ENCODE measurements around the gene NCKAP5.
"Not testable (repeated sequence)": the region's sequence is repeated elsewhere in the genome, so short reads cannot be mapped to it uniquely, and the experiment has no call there.

Gene NCKAP5

DNA sequence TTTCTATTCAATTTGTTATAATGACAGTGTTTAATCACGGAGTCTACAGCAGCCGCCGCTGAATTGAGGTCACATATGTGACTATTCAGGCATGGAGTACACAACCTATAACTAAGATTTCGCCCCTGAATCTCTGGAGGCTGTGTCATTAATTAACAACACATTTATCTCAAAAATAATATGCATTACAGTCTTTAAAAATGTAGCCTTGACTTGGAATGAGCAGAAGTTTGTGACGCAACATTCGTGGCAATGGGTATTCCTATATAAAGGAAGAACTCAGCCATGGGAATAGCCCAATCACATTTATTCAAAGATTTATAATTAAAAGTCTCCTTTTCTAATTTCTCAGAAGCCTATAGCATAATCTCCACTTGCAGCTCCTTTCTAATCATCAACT is 837.7 kb downstream of the NCKAP5 start:
- H3K27ac ChIP-seq = no peak overlapping the region
- DNase-seq (ENCODE audit: low read depth, low spot score) = no peak

DNA sequence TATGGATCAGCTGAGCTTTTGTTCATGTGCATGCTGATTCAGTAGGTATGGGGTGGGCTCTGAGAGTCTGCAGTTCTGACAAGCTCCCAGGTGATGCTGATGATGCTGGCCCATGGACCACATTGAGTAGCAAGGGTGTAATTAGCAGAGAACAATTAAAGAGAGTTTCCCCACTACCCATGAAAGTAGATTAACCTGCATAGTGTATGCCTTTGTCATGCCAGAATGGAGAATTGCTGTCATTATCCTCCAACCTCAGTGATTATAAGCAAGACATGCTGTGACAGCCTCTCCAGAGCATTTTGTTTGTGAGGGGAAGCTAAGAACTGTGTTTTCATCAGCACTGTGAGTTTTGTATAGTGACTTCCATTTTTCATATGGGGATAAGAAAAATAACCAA is 838.7 kb downstream of the NCKAP5 start:
- no peak overlapping the region for H3K27ac ChIP-seq

DNA sequence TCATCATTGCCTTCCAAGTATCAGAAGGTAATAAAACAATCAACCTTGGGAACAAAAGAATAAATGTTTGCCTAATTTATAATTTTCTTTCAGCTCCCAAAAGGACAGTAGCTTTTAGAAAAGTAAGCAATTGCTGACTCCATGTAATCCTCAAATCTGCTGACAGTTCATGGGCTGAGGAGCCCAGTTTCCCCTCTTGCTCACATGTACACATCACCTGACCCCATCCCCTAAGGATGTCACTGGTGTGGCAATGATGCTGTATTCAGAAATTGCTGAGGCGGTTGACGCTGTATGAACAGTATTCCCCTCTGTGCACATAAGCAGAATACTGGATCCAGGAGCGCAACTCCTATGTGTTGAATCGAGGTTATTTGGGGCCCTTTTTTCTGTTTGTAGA is 842.1 kb downstream of the NCKAP5 start:
- no peak overlapping the region for H3K27ac ChIP-seq
- no peak for DNase-seq (ENCODE audit: low read depth, low spot score)

More for the DNA sequence above, 838.7 kb downstream of the NCKAP5 start:
- no peak for DNase-seq (ENCODE audit: low read depth, low spot score)

DNA sequence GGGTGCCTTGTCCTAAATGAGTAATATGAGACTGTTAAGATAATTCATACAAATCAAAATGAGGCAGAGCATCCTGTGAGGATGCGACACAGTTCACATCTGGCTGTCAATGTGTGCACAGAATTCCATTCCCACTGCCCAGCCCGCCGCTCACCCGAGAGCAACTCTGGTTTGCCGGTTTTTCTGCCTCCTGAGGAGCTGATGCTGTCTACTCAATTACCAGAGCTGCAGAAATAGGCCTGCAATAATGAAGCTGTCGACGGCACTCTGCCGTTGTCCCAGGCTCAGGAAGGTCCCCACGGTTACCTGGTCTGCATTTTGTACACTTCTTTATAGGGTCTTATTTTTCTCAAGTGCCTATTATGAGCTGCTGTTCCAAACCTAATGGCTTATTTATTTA is 842.5 kb downstream of the NCKAP5 start:
- DNase-seq (ENCODE audit: low read depth, low spot score) = no peak
- H3K27ac ChIP-seq = no peak overlapping the region

DNA sequence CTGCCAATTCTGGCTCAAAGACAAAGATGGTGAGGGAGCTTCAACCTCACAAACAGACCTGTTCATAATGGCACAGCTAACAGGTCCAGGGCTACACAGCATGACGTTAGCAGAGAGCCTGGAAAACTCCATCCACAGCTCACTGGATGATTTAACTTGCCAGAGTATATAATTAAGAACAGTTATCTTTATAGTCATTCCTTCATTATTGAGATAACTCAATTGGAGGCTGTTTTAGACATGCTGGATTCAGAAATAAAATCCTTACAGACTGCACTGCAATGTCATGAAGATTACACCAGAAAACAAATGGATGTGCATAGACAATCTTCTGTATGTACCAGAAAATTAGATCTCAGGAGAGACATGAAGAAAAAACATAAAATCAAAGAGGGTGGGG is 843.1 kb downstream of the NCKAP5 start:
- H3K27ac ChIP-seq = no peak overlapping the region
- no peak for DNase-seq (ENCODE audit: low read depth, low spot score)

DNA sequence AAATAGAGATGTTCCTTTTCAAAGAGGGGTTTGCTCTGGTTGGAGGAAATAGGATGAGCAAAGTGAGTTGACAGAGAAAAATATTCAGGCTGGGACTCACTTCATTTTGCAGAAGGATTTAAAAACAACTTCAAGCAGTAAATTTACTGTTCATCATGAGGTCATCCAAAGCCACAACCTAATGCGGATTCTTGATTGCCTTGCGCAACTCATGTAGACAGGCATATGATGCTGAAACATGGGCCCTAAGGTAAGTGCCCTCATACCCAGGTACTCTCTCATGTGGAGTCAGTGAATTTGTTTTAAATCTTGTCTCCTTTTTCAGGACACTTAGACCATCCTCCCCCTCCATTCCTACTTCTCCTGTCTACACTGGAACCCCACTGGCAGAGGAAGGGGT is 846.3 kb downstream of the NCKAP5 start:
- H3K27ac ChIP-seq = no peak overlapping the region
- DNase-seq (ENCODE audit: low read depth, low spot score) = no peak

DNA sequence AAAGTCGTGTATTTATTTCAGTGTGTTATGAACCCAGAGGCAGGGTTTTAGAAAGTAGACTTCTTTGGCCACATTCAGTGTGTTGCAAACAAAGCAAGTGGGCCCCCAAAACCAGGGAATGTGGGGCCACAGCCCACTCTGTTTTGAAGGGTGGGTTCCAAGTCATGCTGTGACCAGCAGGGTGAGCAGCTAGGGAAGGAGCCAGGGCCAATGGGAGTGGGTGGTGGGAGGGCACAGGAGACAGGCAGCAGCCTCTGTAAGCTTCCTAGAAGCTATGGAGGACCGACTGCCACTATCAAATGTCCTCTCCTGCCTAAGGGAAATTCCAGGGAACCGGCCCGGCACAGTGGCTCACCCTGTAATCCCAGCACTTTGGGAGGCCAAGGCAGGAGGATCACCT is 847.9 kb downstream of the NCKAP5 start:
- DNase-seq (ENCODE audit: low read depth, low spot score) = no peak

DNA sequence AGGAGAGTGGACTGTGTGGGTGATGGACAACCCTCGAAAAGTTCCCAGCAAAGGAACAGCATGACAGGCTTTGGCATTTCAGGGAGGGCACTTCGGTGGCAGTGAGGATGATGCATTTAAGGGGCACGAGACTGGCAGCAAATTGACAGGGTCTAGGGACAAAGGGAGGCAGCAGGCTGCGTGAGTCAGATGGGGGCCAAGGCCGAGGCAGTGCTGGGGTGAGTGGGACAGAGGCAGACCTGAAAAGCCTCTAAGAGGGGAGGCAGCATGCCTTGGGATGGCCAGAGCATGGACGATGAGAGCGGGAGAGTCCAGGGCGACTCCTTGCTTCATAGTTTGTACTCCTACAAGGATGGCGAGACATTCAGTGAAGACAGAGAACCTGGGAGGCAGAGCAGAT is 848.8 kb downstream of the NCKAP5 start:
- no peak for DNase-seq (ENCODE audit: low read depth, low spot score)
- no peak overlapping the region for H3K27ac ChIP-seq

More for the DNA sequence above, 847.9 kb downstream of the NCKAP5 start:
- no peak overlapping the region for H3K27ac ChIP-seq

DNA sequence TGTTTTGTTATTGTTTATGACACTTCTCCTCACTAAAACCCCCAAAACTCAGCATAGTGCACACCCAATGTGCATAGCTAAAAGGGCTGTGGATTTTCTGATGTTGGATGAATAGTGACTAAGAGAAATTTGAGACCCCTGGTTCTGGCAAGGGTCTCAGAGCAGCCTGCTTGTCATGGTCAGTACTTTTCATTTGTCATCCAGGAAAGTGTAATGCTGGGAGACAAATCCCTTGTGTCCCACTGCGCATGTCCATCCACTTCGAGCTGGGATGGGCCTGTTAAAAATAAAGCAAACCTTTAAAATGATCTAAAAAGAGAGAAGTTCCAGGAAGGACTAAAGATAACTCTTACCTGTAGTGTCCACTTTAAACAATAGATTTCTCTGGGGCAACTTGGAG is 851.3 kb downstream of the NCKAP5 start:
- no peak for DNase-seq (ENCODE audit: low read depth, low spot score)
- no peak overlapping the region for H3K27ac ChIP-seq

DNA sequence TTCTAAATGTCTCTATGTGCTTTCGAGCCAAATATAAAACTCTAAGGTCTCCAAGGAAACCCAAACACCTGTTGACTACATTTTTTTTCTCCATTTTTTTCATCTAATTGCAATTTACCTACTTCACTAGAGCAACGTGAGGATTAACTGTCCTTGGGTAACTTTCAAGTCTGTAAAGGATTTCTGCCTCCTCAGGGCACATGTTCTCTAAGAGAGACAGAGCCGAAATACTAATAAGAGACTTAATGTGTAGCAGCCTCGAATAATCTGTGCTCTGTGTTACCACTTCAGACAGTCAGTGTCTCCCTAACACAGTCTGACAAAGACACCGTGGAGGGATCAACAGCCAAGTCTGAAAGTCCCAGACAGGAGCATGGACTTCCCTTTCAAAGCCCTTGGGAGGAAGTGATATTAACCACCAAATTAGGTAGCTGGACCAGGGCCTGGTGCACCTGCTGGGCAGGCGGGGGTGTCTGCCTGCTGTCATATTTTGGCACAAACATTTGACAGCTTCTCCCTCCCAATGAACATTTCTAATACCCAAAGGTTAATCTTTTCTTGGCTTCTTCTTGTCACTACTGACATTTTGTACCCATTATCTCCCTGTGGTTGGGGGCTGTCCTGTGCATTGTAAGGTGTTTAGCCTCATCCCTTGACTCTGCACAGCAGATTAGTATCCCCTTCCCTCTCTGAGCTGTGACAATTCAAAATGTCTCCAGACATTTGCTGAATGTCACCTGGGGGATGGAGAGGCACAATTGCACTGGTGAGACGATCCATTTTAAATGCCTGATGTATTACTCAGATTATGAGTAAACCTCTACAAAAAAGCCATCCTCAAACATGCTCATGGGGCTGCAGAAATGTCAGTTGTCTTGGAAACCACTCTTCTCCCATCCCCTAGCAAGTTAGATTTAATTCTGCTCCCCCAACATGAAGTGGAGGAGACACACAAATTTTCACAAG is 852.6 kb downstream of the NCKAP5 start:
- DNase-seq (ENCODE audit: low read depth, low spot score) = no peak
- H3K27ac ChIP-seq = no peak overlapping the region

DNA sequence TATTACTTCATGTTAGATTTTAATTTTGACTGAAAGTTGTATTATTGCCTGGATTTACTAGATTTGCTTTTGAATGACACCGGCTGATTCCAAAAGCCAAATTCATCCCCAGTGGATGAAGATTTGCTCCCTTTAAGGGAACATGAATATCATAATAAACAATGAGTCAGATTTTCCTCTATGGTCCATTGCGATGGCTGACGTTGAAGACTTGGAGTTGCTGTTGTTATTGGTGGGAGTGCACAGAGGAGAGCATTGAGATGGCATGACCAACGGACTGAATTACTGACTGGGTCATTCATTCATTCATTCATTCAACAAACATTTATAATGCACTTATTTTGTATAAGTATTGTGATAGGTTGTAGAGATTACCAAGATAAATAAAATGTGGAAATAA is 864.9 kb downstream of the NCKAP5 start:
- no peak overlapping the region for H3K27ac ChIP-seq
- DNase-seq (ENCODE audit: low read depth, low spot score) = no peak

DNA sequence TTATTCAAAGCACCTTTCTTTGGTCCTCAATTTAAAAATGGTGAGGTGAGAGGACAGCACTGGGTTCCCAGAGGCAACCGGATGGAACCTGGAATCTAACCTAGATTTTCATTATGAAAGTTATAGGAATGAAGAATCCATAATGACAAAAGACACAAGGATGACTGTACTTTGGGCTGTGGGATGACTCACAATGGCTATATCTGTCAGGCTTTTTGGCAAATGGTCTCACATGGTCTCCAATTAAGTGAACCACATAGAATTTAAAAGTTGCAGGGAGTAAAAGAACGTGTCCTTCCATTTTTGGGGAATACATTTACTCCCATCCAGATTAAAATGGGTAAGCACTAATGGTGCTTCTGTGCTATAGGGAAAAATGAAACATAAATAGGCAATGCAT is 866.5 kb downstream of the NCKAP5 start:
- no peak for DNase-seq (ENCODE audit: low read depth, low spot score)
- H3K27ac ChIP-seq = no peak overlapping the region

DNA sequence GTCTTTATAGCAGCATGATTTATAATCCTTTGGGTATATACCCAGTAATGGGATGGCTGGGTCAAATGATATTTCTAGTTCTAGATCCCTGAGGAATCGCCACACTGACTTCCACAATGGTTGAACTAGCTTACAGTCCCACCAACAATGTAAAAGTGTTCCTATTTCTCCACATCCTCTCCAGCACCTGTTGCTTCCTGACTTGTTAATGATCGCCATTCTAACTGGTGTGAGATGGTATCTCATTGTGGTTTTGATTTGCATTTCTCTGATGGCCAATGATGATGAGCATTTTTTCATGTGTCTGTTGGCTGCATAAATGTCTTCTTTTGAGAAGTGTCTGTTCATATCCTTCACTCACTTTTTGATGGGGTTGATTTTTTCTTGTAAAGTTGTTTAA is 868.5 kb downstream of the NCKAP5 start:
- not testable (repeated sequence) for H3K27ac ChIP-seq; DNase-seq (ENCODE audit: low read depth, low spot score)

DNA sequence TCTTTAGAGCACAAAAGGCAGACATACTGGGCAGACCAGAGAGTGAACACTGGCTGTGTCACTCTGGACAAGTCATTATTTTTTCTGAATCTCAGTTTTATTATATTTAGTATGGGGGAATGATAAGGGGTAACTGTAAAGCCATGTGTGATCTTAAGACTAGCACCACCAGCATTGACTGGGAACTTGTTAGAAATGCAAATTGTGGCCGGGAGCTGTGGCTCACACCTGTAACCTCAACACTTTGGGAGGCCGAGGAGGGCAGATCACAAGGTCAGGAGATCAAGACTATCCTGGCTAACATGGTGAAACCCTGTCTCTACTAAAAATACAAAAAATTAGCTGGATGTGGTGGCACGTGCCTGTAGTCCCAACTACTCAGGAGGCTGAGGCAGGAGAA is 869.9 kb downstream of the NCKAP5 start:
- not testable (repeated sequence) for DNase-seq (ENCODE audit: low read depth, low spot score); H3K27ac ChIP-seq

DNA sequence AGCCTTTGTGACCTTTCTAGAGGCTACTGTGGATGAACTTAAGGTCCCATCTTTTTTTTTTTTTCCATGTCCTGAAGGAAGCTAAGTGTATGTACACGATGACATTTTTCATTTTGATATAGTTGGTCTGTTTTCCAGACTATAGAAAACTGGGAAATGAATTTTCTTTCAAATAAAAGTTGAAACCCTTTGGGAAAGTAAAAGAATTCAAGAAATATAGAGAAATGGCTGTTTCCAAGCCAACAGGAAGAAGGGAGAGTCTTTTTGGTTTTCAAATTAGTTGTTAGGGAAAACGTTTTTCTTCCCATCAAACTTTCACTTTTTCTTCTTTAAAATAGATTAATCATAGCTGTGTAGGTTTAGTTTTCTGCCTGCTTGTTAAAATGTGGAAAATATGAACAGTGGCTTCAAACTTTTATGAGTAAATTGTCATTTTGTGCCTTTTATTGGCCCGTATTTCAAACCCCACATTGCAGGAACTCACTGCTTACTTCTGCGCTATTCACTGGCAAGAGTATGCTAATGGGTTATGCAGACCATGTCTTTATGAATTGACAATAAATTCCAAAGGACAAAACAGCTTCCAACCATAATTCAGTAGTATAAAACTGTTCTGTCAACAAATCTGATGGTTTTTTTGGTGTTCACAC is 870.6 kb downstream of the NCKAP5 start:
- no peak overlapping the region for H3K27ac ChIP-seq
- no peak for DNase-seq (ENCODE audit: low read depth, low spot score)

DNA sequence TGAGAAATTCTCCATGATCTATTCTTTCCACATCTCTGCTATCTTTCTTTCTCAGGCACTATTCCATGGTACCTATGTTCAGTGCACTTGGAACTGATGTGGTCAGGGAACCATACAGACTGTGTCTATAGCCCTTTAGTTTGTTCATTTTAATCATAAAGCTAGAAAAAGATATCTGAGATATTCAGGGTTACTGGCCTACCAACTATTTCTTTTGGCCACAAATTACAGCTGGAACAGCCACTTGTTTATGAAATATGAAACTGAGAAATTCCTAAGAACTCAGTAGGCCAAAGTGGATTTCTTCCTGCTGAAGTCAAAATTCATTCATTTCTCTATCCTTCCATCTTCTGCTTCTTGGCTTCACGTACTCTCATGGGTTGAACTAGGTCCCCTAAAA is 875.4 kb downstream of the NCKAP5 start:
- H3K27ac ChIP-seq = no peak overlapping the region
- DNase-seq (ENCODE audit: low read depth, low spot score) = no peak

DNA sequence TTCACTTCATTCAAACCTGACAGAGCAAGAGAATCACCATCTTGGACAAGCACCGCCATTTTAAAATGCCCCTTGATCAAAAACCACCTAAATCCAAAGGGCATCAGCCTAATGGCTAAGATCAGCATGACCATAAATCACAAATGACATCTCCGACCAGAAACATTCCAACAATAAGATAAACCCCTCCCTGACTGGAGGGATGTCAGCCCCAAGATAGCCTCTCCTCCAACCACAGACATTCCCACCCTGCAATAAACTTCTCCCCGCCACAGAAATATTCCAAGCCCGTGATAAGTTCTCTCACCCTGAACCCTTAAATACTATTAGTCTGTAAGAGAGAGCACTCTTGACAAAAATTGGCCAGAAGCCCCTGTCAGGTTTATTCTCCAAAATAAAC is 876.7 kb downstream of the NCKAP5 start:
- no peak overlapping the region for H3K27ac ChIP-seq
- DNase-seq (ENCODE audit: low read depth, low spot score) = no peak

DNA sequence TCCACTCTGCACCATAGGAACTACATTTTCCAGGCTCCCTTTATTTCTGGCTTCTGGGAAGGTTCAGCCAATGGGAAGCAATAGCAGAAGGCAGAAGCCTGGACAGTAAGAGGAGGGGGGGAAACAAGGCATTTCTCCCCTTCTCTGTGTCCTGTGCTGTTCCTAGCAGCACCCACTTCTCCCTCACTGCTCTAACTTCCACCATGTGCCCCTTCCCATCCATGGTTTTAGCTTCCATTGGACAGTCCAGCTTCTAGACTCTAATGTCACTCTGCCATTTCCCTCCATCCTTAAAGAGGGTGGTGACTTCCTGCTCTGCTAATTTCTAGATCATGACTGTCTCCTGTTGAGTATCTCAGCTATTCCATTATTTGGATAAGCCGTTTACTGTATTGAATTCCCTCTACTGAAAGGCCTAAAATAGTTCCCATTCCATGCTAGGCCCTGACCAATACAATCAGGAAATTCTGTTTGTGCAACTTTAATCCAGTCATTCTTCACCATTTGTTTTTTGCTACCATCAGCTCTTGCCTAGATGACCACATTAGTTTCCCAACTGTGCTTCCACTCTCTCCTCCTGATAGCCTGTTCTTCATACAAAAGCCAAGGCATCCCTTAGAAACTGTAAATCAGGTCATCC is 877.5 kb downstream of the NCKAP5 start:
- DNase-seq (ENCODE audit: low read depth, low spot score) = no peak
- no peak overlapping the region for H3K27ac ChIP-seq

DNA sequence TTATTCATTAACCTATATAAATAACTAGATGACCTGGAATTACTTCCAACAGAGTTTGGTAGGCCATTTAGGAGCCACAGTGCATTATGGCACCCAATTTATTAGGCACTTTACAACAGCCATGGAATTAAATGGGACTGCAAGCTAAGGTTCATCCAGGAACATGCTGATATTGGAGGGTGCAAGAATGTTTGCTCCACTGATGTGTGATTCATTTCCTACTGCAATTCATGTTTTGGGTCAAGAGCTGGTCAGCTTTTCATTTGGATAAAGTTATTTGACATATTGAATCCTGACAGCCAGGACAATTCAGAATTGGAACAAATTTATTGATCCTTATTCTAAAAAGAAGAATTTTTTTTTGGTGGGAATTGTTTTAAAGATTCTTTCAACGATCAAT is 886.5 kb downstream of the NCKAP5 start:
- no peak overlapping the region for H3K27ac ChIP-seq
- no peak for DNase-seq (ENCODE audit: low read depth, low spot score)

DNA sequence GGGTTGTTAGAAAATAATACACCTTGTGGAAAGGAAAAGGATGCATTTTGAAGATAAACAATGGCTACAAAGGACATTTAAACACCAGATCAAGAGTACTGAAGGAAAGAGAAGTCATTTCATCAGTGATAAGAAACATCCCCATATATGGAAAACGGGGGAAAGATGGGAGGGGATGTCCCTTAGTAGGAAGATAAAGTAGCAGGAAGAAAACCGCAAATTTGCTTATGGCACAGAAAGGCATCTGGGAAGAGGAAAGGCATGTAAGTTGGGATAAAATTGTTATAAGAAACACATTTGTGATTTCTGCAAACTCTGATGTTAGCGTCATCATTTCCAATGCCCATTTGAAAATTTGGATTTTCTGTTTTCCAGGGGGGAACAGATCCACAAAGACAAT is 887.7 kb downstream of the NCKAP5 start:
- no peak overlapping the region for H3K27ac ChIP-seq
- no peak for DNase-seq (ENCODE audit: low read depth, low spot score)

DNA sequence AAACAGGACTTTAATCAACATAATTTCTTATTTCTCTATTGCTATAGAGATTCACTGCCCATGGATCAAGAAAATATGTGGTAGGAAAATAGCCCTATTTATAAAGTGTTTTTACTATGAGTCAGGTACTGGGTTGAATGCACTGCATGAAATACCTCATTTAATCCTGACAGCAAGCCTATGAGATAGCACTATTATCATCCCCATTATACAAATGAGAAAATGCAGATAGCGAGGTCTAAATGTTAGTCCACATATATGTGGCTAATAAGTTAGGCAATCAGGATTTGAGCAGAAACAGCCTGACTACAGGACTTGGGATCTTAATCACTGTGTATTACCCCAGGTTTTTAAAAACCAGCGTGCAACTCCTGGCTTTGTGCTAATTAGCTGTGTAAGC is 889.8 kb downstream of the NCKAP5 start:
- no peak for DNase-seq (ENCODE audit: low read depth, low spot score)
- H3K27ac ChIP-seq = no peak overlapping the region
